ENCODE results near the gene FRG2C. TPM values are rescaled to one million over a fixed set of nuclear protein-coding genes. Genes with fewer than 3 reads are reported as not detected.

Gene FRG2C
- total and polyA plus RNA-seq, 8 donors, result 0.06 to 0.09 TPM; not detected in 6

GRCh38 chr3:75692061-75692460 is 27.9 kb downstream of the FRG2C start:
- intact Hi-C loops (cut with DNase I), result no loop called here
- DNase-seq (peak in 1 of 4 donors; percentile 3), ATAC-seq (no peak)
- Histone ChIP-seq H3K27ac (no peak overlapping the region), H3K9me3 (peaks cover 0 to 62% of the 10 kb centered on the region in 2 donors), H3K27me3 (no peaks in the 10 kb centered on the region), H3K36me3 (no peaks in the 10 kb centered on the region), H3K4me1 (no peaks in the 10 kb centered on the region), H3K4me3 (no peak overlapping the region)
- TF ChIP-seq CTCF (IDR thresholded peaks at IDR 0.05), result no peak

Small RNA genes within 50 kb of the gene (microRNA-seq; reads per million reads assigned to microRNA genes)
- gene MIR1324, result 0 reads per million in 2 donors

Other genes with a start within 250 kb of the FRG2C start
- gene ZNF717, start 121.2 kb downstream of the FRG2C start, total RNA-seq, result 10 to 100 TPM; 12.4 to 13.5 TPM
- gene ZNF717, start 121.2 kb downstream of the FRG2C start, polyA plus RNA-seq (ENCODE audit: insufficient read length in 6 of 6), result 10 to 100 TPM; 17.3 to 21.9 (median 19.1) TPM

Measured in left lung (tissue), 10 donors.